Stromal cell of bone marrow (primary cell): ENCODE measurements around the gene C21orf91.
"Not testable (repeated sequence)": the region's sequence is repeated elsewhere in the genome, so short reads cannot be mapped to it uniquely, and the experiment has no call there.

ENCODE experiments used
- DNase-seq: peaks from one replicate; pipeline ENCODE4 v3.0.0-alpha.2; 2012; ENCODE audit warnings: low read depth

Gene C21orf91

DNA sequence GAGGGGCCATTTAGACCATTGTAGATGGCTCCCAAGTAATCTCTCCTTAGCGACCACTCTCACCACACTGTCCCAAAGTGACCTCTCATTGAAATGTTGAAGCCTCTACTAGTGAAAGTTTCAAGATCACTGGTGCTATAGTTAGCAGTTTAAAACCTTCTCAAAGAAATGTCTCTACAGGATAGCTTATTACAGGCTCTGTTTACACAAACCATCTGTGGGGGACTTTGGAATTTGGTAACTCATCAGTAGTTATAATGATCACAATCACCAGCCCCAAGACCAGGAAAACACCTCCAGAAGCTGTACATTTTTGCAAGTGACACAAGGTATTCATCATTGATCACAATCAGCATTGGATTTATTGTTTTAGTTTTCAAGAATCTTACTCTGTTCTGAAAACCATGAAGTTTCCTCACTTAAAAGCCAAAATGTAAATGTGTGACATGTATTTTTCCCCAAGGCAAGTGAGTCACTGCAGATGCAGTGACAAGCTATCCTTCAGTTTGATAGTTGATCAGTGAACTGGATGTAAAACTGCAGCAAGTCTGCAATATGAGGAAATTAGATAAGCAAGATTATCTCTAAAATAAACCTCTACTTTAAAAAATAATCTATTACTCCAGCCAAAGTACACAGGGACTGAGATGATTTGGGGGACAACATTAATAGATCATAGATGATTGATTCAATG lies 41.9 kb downstream of the C21orf91 start:
- no peak for DNase-seq

DNA sequence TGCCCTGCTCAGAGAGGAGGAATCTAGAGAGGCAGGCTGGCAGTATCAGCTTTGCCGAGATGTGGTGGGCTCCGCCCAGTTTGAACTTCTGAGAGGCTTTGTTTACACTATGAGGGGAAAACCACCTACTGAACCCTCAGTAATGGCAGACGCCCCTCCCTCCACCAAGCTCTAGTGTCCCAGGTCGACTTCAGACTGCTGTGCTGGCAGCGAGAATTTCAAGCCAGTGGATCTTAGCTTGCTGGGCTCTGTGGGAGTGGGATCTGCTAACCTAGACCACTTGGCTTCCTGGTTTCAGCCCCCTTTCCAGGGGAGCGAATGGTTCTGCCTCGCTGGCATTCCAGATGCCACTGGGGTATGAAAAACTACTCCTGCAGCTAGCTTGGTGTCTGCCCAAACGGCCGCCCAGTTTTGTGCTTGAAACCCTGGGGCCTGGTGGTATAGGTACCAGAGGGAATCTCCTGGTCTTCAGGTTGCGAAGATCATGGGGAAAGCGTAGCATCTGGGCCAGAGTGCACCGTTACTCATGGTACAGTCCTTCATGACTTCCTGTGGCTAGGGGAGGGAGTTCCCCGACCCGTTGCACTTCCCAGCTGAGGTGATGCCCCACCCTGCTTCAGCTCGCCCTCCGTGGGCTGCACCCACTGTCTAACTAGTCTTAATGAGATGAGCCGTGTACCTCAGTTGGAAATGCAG lies 43.6 kb downstream of the C21orf91 start:
- DNase-seq: no peak

DNA sequence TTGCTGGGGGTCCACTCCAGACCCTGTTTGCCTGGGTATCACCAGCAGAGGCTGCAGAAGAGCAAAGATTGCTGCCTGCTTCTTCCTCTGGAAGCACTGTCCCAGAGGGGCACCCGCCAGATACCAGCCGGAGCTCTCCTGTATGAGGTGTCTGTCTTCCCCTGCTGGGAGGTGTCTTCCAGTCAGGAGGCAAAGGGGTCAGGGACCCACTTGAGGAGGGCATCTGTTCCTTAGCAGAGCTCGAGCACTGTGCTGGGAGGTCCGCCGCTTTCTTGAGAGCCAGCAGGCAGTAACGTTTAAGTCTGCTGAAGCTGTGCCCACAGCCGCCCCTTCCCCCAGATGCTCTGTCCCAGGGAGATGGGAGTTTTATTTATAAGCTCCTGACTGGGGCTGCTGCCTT lies 44.1 kb downstream of the C21orf91 start:
- not testable (repeated sequence) for DNase-seq

- no peak for DNase-seq
Measured at GRCh38 chr21:17769447-17769845, 49.7 kb downstream of the C21orf91 start.

DNA sequence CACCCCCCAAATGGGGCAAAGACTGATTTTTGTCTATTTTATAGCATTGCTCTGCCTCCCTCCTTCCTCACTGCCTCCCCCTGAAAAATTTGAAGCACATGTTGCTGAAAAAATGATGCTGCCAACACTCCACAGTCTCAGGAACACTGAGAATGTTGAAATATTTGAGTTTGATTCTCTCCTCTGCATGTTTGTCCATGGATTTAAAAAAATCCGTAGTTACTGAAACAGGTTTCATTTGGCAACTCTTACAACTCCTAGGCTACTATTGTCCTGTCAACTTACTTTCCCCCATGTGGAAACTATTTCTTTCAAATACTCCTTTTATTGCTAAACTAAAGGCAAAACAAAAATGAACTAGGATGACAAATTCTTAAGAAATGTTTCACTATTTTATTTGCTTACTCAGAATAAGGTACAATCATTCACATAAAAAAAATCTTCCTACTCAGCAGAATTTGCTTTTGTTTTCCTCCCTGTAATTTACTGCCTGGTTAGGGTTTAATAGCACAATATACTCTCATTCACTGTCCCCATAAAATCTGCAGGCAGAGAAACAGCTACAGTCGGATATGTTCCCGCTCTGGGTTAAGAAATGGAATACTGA lies 50.2 kb downstream of the C21orf91 start:
- DNase-seq: peak; percentile 9

- DNase-seq: no peak
Measured at GRCh38 chr21:17765207-17765606, 53.9 kb downstream of the C21orf91 start.

DNA sequence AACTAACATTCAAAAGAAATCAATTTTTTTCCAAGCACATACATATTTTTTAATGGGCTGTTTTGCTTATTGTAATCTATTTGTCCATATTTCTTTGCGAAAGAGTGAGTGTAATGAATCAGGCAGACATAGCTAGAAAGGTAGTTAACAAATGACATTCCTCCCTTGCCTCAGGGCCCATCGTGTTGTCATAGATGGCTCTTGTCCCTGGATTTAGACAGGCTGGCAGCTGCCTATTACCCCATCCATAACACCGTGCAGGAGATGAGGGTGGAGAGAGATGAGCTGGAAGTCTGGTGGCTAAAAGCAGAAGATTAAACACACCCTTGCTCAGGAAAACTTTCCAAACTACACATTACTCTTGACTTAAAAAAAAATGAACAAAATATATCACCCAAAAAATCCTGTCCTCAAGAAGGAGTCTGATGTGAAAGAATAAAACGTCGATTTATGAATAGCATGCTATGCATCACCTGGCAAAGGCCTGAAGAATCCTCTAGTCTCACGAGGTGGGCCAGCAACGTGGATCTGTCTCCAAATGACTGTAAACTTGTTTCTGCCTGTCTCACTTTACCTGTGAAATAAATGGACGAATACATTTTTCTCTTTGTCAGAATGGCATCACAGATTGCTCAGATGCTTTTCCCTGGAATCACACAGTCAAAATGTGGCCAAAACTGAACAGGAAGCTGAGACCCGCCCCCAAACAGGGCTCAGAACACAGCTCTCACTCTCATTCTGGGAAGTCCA lies 55.7 kb downstream of the C21orf91 start:
- no peak for DNase-seq

- no peak for DNase-seq
Measured at GRCh38 chr21:17759511-17760178, 59.5 kb downstream of the C21orf91 start.

- DNase-seq: no peak
Measured at GRCh38 chr21:17758683-17759082, 60.5 kb downstream of the C21orf91 start.

DNA sequence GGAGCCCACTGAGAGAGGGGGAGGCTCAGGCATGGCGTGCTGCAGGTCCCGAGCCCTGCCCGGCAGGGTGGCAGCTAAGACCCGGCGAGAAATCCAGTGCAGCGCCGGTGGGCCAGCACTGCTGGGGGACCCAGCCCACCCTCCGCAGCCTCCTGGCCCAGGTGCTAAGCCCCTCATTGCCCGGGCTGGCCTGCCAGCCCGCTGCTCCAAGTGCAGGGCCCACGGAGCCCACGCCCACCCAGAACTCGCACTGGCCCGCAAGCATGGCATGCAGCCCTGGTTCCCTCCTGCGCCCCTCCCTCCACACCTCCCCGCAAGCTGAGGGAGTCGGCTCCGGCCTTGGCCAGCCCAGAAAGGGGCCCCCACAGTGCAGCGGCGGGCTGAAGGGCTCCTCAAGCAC lies 61.5 kb downstream of the C21orf91 start:
- no peak for DNase-seq

- no peak for DNase-seq
Measured at GRCh38 chr21:17753736-17754135, 65.4 kb downstream of the C21orf91 start.

DNA sequence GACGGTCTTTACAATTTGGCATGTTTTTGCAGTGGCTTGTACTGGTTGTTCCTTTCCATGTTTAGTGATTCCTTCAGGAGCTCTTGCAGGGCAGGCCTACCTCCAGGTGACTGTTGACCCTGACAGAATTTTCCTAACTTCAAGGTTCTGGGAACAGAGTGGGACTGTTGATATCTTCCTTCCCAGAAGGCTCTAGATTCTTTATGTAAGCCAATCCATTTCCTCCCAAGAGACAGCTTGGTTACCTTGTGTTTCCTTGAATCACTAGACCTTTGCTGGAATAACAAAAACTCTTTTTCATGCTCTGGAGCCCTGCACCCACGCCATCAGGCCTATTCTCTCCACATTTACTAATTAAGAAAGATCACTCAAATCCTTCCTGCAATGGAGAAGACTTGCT lies 67.0 kb downstream of the C21orf91 start:
- no peak for DNase-seq

GRCh38 chr21:17746920-17747319 lies 72.2 kb downstream of the C21orf91 start:
- DNase-seq: no peak

GRCh38 chr21:17745086-17745485 lies 74.1 kb downstream of the C21orf91 start:
- no peak for DNase-seq

GRCh38 chr21:17742940-17743592 lies 76.1 kb downstream of the C21orf91 start:
- no peak for DNase-seq

DNA sequence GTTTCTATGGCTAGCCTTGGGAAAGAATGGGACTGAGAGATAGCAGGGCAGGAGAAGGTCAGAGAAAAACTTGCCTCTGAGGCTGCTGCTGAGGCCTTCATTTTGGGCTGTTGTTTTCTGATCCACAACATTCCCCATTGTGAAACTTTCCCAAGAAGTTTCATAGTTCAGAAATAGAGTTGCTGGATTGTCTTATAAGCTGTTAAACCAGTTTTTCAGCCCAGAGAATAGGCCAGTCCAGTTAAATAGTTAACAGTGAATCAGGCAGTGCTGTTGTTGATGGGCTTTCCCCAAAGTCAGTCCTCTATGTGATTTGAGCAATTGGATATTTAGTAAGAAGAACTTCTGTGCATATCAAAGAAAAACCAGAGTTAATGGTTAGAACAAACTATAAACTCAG lies 77.0 kb downstream of the C21orf91 start:
- no peak for DNase-seq
